Uterus (tissue), 2 donors: ENCODE data around the gene HECW1.

ENCODE experiments used
- POLR2A ChIP-seq, 2 donors: fragments of 450-650 bp; IDR thresholded peaks; one replicate each; pipeline ENCODE4 v1.6.1; 2016; ENCODE audit warnings: antibody characterized with exemption in 2 of 2, mild to moderate bottlenecking in 1 of 2, moderate library complexity in 1 of 2
- TF ChIP-seq, protein P1 (sequence below), 4 experiments: fragments of 200-600 bp in 2 of 4; fragments of 450-650 bp in 2 of 4; sonication (generic) in 2 of 4; IDR thresholded peaks; one replicate each; pipeline ENCODE4 v1.5.1; 2016 to 2019; ENCODE audit warnings: antibody characterized with exemption in 4 of 4, mild to moderate bottlenecking in 2 of 4, moderate library complexity in 1 of 4

DNA sequence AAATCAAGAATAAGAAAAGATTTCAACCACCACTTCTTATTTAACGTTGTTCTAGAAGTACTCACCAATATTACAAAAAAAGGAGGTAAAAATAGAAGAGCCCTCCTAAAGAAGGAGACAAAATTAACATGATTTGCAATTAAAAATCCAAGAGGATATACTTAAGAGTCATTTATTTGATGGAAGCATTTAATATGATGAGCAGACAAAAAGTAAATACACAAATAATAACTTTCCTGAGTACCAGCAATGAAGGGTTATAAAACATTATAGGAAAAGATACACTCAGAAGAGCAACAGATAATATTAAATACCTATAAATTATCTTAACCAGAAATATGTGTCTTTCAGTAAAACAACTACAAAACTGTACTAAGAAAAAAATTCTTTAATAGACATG lies 363.5 kb downstream of the HECW1 start:
- TF ChIP-seq, protein P1, sequence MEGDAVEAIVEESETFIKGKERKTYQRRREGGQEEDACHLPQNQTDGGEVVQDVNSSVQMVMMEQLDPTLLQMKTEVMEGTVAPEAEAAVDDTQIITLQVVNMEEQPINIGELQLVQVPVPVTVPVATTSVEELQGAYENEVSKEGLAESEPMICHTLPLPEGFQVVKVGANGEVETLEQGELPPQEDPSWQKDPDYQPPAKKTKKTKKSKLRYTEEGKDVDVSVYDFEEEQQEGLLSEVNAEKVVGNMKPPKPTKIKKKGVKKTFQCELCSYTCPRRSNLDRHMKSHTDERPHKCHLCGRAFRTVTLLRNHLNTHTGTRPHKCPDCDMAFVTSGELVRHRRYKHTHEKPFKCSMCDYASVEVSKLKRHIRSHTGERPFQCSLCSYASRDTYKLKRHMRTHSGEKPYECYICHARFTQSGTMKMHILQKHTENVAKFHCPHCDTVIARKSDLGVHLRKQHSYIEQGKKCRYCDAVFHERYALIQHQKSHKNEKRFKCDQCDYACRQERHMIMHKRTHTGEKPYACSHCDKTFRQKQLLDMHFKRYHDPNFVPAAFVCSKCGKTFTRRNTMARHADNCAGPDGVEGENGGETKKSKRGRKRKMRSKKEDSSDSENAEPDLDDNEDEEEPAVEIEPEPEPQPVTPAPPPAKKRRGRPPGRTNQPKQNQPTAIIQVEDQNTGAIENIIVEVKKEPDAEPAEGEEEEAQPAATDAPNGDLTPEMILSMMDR (IDR thresholded peaks at IDR 0.05) = no peak
- TF ChIP-seq POLR2A (IDR thresholded peaks at IDR 0.05) = no peak
